Mesenchymal stem cell (in vitro differentiated cells and primary cell): Measurements from ENCODE around the gene EEF1AKMT3.

ENCODE experiments used
- DNase-seq: peaks from one replicate; pipeline ENCODE4 v3.0.0-alpha.2; 2013
- H2AFZ ChIP-seq: one replicate; pipeline ENCODE4 v1.6.1; 2013; ENCODE audit warnings: low read depth, mild to moderate bottlenecking, control low read depth, inconsistent platforms, low read length, moderate library complexity
- H2AK5ac ChIP-seq: 2 replicates; pipeline ENCODE4 v1.6.1; 2013; ENCODE audit warnings: low read length, moderate library complexity, mild to moderate bottlenecking, inconsistent platforms; ENCODE audit not compliant: severe bottlenecking
- H2BK120ac ChIP-seq: one replicate; pipeline ENCODE4 v1.6.1; 2013; ENCODE audit warnings: low read depth, mild to moderate bottlenecking, inconsistent platforms, low read length, moderate library complexity
- H2BK12ac ChIP-seq, 2 experiments: one replicate each; pipeline ENCODE4 v1.6.1; 2013; ENCODE audit warnings: inconsistent platforms in 2 of 2, low read length in 2 of 2, mild to moderate bottlenecking in 2 of 2, moderate library complexity in 2 of 2, control low read depth in 1 of 2
- H2BK15ac ChIP-seq: one replicate; pipeline ENCODE4 v1.6.1; 2013; ENCODE audit warnings: mild to moderate bottlenecking, low read depth, inconsistent platforms; ENCODE audit not compliant: poor library complexity, severe bottlenecking
- H2BK5ac ChIP-seq: 2 replicates; pipeline ENCODE4 v1.6.1; 2013; ENCODE audit warnings: low read depth, mild to moderate bottlenecking, low read length, control low read depth, inconsistent platforms; ENCODE audit not compliant: poor library complexity, severe bottlenecking
- H3K14ac ChIP-seq, 2 experiments: one replicate each; pipeline ENCODE4 v1.6.1; 2013; ENCODE audit warnings: inconsistent platforms in 2 of 2, low read length in 2 of 2, control low read depth in 1 of 2, mild to moderate bottlenecking in 1 of 2, moderate library complexity in 1 of 2
- H3K18ac ChIP-seq, 2 experiments: one replicate each; pipeline ENCODE4 v1.6.1; 2013; ENCODE audit warnings: inconsistent platforms in 2 of 2, low read length in 2 of 2, control low read depth in 1 of 2, low read depth in 1 of 2, mild to moderate bottlenecking in 1 of 2
- H3K23ac ChIP-seq, 2 experiments: one replicate each; pipeline ENCODE4 v1.6.1; 2013; ENCODE audit warnings: inconsistent platforms in 2 of 2, low read length in 2 of 2, mild to moderate bottlenecking in 2 of 2, moderate library complexity in 2 of 2, control low read depth in 1 of 2
- H3K27ac ChIP-seq: 2 replicates; pipeline ENCODE4 v1.5.1; 2013; ENCODE audit warnings: mild to moderate bottlenecking, moderate library complexity, low read length, control low read depth, inconsistent platforms; ENCODE audit not compliant: poor library complexity, severe bottlenecking
- H3K27me3 ChIP-seq, 2 experiments: 2 replicates each; pipeline versions ENCODE4 v1.6.1 to v1.7.0; 2013; ENCODE audit warnings: low read length in 2 of 2, mild to moderate bottlenecking in 2 of 2, moderate library complexity in 2 of 2, control low read depth in 1 of 2, inconsistent platforms in 1 of 2; ENCODE audit not compliant: control insufficient read depth in 1 of 2, insufficient read depth in 1 of 2
- H3K36me3 ChIP-seq, 2 experiments: 2 replicates each; pipeline versions ENCODE4 v1.6.1 to v1.7.0; 2013; ENCODE audit warnings: low read length in 2 of 2, control low read depth in 1 of 2, inconsistent platforms in 1 of 2, low read depth in 1 of 2, mild to moderate bottlenecking in 1 of 2; ENCODE audit not compliant: insufficient read depth in 2 of 2, control insufficient read depth in 1 of 2
- H3K4ac ChIP-seq, 2 experiments: one replicate each; pipeline ENCODE4 v1.6.1; 2013; ENCODE audit warnings: inconsistent platforms in 2 of 2, low read length in 2 of 2, mild to moderate bottlenecking in 2 of 2, moderate library complexity in 2 of 2, control low read depth in 1 of 2, low read depth in 1 of 2
- H3K4me1 ChIP-seq: 2 replicates; pipeline ENCODE4 v1.6.1; 2013; ENCODE audit warnings: low read depth, low read length, control low read depth; ENCODE audit not compliant: control insufficient read depth, insufficient read depth
- H3K4me2 ChIP-seq: 2 replicates; pipeline ENCODE4 v1.6.1; 2013; ENCODE audit warnings: low read length, mild to moderate bottlenecking, inconsistent platforms; ENCODE audit not compliant: poor library complexity, severe bottlenecking
- H3K4me3 ChIP-seq, 2 experiments: 2 replicates each; pipeline versions ENCODE4 v1.5.1 to v1.7.0; 2013; ENCODE audit warnings: low read length in 2 of 2, mild to moderate bottlenecking in 2 of 2, control low read depth in 1 of 2, low read depth in 1 of 2; ENCODE audit not compliant: insufficient read depth in 1 of 2
- H3K79me1 ChIP-seq: replicated peaks from 2 replicates; pipeline ENCODE4 v1.6.1; 2013; ENCODE audit warnings: mild to moderate bottlenecking, control low read depth, low read length, inconsistent platforms; ENCODE audit not compliant: poor library complexity, severe bottlenecking
- H3K9ac ChIP-seq: 2 replicates; pipeline ENCODE4 v1.7.0; 2013; ENCODE audit warnings: mild to moderate bottlenecking, low read length, moderate library complexity
- H3K9me3 ChIP-seq: 2 replicates; pipeline ENCODE4 v1.7.0; 2013; ENCODE audit warnings: mild to moderate bottlenecking, low read length; ENCODE audit not compliant: control insufficient read depth
- H4K8ac ChIP-seq: one replicate; pipeline ENCODE4 v1.6.1; 2013; ENCODE audit warnings: inconsistent platforms, mild to moderate bottlenecking, low read length, moderate library complexity
- H4K91ac ChIP-seq: one replicate; pipeline ENCODE4 v1.6.1; 2013; ENCODE audit warnings: mild to moderate bottlenecking, low read length, inconsistent platforms
- WGBS: methylation state at CpG from one replicate; pipeline ENCODE4 v1.1.7; 2013; ENCODE audit warnings: mixed read lengths; 5-methylcytosine and 5-hydroxymethylcytosine counted together

EEF1AKMT3 gene

DNA sequence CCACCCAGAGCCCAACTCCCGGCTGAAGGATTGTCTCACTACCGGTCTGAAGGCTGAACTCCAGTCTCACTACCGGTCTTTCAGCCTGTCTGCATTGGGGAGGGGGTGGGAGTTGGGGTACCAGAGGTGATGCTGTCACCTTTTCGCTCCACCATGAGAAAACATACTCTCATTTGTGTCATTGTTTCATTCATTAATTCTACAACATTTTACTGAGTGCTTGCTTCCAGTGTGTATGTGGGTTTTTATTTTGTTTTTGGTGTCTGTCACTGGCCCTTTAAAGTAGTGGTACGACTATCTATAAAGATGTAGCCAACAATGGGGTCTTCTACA, 19.8 kb upstream of the EEF1AKMT3 start:
- Histone ChIP-seq H2AFZ (no peak overlapping the region), H3K9me3 (no peaks in the 10 kb centered on the region), H2BK12ac (no peak overlapping the region), H2BK120ac (peak overlapping the region; percentile 74), H3K4me3 (peak overlapping the region in 1 of 2 experiments; percentile 89), H3K27me3 (peaks cover 11 to 23% of the 10 kb centered on the region in 2 experiments), H3K4me2 (peak overlapping the region; percentile 76), H2BK15ac (no peak overlapping the region), H3K4me1 (peaks cover 21% of the 10 kb centered on the region), H3K18ac (peak overlapping the region; percentile 50 to 85), H2BK5ac (no peak overlapping the region), H3K14ac (no peak overlapping the region), H4K91ac (no peak overlapping the region), H3K36me3 (peaks cover 22 to 34% of the 10 kb centered on the region in 2 experiments), H2AK5ac (no peak overlapping the region), H3K4ac (no peak overlapping the region), H3K27ac (peak overlapping the region; percentile 40), H3K9ac (peak overlapping the region; percentile 50), H4K8ac (peak overlapping the region; percentile 56), H3K79me1 (peaks cover 9% of the 10 kb centered on the region), H3K23ac (no peak overlapping the region)
- DNase-seq, result no peak
- 14% methylated on average over 3 of the region's 5 CpGs for WGBS

DNA sequence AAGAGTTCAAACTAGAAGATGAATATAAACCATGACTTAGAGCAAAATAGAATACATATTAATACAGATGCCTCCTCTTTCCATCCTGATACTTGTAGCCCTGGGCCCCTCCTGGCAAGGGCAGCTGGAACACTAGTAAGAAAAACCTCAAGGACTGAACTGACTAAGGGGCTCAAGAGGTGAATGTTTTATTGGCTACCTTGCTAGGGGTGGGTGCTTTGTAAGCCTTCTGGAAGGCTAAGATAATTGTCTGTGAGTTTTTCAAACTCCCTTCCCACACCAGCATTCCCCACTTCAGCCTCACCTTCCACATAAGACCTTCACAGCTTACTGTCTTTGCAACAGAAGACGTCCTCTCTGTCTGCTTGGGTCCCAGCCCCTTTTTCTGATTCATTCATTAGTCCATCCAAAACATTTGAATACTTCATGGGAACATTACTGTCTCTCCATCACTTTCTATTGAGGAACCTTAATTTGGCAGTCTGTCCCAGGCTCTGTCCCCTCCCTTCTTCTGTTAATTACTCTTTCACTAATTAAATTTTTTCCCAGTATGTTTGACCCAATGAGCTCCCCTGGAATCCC, 18.6 kb upstream of the EEF1AKMT3 start:
- no peak overlapping the region for H2BK12ac ChIP-seq
- H4K8ac ChIP-seq, result no peak overlapping the region
- peaks cover 4% of the 10 kb centered on the region for H3K79me1 ChIP-seq
- 22% methylated on average over 1 of the region's 1 CpG for WGBS
- no peak overlapping the region for H2BK120ac ChIP-seq
- no peak overlapping the region for H4K91ac ChIP-seq
- no peak overlapping the region for H3K9ac ChIP-seq
- no peaks in the 10 kb centered on the region for H3K9me3 ChIP-seq
- H3K27ac ChIP-seq, result no peak overlapping the region
- no peak overlapping the region for H3K14ac ChIP-seq
- H3K18ac ChIP-seq, result no peak overlapping the region
- no peak overlapping the region for H2BK5ac ChIP-seq
- H3K4me2 ChIP-seq, result no peak overlapping the region
- peaks cover 11 to 23% of the 10 kb centered on the region in 2 experiments for H3K27me3 ChIP-seq
- DNase-seq, result no peak
- peaks cover 21% of the 10 kb centered on the region for H3K4me1 ChIP-seq
- peaks cover 21 to 27% of the 10 kb centered on the region in 2 experiments for H3K36me3 ChIP-seq
- H2BK15ac ChIP-seq, result no peak overlapping the region
- H2AK5ac ChIP-seq, result no peak overlapping the region
- no peak overlapping the region for H3K4me3 ChIP-seq
- H3K4ac ChIP-seq, result no peak overlapping the region
- no peak overlapping the region for H3K23ac ChIP-seq
- no peak overlapping the region for H2AFZ ChIP-seq

DNA sequence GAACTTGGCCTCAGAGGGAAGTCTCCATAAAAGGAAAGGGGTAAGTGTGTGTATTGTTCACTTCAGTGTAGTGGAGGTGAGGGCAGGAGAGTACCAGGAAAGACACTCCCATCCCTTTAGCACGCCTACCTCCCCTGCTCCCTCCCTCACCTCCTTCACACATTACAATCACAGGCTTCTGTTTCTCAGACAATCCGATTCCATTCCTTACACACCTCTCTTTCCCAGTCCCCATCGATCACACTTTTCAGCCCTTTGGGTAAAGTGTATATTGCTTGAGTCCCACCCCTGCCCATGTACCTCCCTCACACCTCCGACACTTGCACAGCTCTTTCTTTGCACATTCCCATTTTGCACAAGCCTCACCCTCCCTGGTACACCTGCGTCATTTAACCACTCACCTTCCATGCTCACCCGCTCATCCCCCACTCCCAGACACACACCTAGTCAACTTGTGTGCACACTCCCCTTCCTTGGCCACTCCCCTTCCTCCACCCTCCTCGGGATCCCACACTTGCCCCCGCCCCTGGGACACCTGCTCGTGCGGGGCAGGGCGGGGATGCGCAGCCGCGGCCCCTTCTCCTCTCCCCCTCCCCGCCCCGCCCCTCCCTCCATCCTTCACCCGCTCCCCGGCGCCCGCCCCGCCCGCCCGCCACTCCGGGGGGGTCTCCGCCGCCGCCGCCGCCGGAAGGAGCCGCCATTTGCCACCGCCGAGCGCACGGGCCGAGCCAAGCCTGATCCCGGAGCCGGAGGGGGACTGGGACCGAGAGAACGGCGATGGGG, 17.8 kb upstream of the EEF1AKMT3 start, which contains the start of gene MARCHF9:
Gene MARCHF9, plus strand, starts transcription at position 693 of the 783 bp plus-strand sequence. CDS start 426 bp downstream, outside the sequence.
- H3K79me1 ChIP-seq, result no peaks in the 10 kb centered on the region
- no peak within 1 kb of the TSS for H2BK15ac ChIP-seq
- no peak within 1 kb of the TSS for H3K27ac ChIP-seq
- peak within 1 kb of the TSS; percentile 32 for H3K9ac ChIP-seq
- peaks cover 11 to 23% of the 10 kb centered on the region in 2 experiments for H3K27me3 ChIP-seq
- no peak within 1 kb of the TSS for H4K8ac ChIP-seq
- peak within 1 kb of the TSS; percentile 44 for H2AFZ ChIP-seq
- no peak within 1 kb of the TSS for H4K91ac ChIP-seq
- DNase-seq, result no peak
- H3K14ac ChIP-seq, result no peak within 1 kb of the TSS
- no peak within 1 kb of the TSS for H2BK120ac ChIP-seq
- peaks cover 21% of the 10 kb centered on the region for H3K4me1 ChIP-seq
- peaks cover 14 to 26% of the 10 kb centered on the region in 2 experiments for H3K36me3 ChIP-seq
- peak within 1 kb of the TSS; percentile 35 to 58 for H3K18ac ChIP-seq
- peak within 1 kb of the TSS in 1 of 2 experiments; percentile 38 for H3K4ac ChIP-seq
- H2BK5ac ChIP-seq, result no peak within 1 kb of the TSS
- peak within 1 kb of the TSS; percentile 75 for H3K4me3 ChIP-seq
- peak within 1 kb of the TSS; percentile 96 for H3K4me2 ChIP-seq
- WGBS, result 4% methylated on average over 20 of the region's 41 CpGs
- no peak within 1 kb of the TSS for H2BK12ac ChIP-seq
- H3K23ac ChIP-seq, result peak within 1 kb of the TSS in 1 of 2 experiments; percentile 70
- no peaks in the 10 kb centered on the region for H3K9me3 ChIP-seq
- H2AK5ac ChIP-seq, result no peak within 1 kb of the TSS

DNA sequence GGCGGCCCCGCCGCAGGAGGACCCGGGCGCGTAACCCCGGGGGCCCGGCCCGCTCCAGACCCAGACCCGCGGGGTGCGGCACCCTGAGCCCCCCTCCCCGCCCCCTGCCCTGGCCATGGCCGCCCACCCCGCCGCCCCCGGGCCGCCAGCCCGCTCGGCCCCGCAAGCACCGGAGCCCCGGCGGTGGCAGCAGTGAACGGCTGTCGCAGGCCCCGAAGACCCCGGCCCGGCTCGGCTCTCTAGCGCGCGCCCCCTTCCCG, 17.3 kb upstream of the EEF1AKMT3 start:
- H4K91ac ChIP-seq, result no peak overlapping the region
- no peak overlapping the region for H3K14ac ChIP-seq
- no peak overlapping the region for H3K9ac ChIP-seq
- H2BK5ac ChIP-seq, result no peak overlapping the region
- peaks cover 11 to 23% of the 10 kb centered on the region in 2 experiments for H3K27me3 ChIP-seq
- no peaks in the 10 kb centered on the region for H3K9me3 ChIP-seq
- no peak overlapping the region for H2AFZ ChIP-seq
- H3K27ac ChIP-seq, result no peak overlapping the region
- H2BK120ac ChIP-seq, result no peak overlapping the region
- peak overlapping the region; percentile 96 for H3K4me2 ChIP-seq
- peak overlapping the region in 1 of 2 experiments; percentile 75 for H3K4me3 ChIP-seq
- H3K36me3 ChIP-seq, result peaks cover 12 to 23% of the 10 kb centered on the region in 2 experiments
- WGBS, result 0% methylated on average over 6 of the region's 34 CpGs
- H3K4me1 ChIP-seq, result peaks cover 21% of the 10 kb centered on the region
- no peak overlapping the region for H3K4ac ChIP-seq
- H3K18ac ChIP-seq, result no peak overlapping the region
- no peak overlapping the region for H2AK5ac ChIP-seq
- no peaks in the 10 kb centered on the region for H3K79me1 ChIP-seq
- H2BK15ac ChIP-seq, result no peak overlapping the region
- H4K8ac ChIP-seq, result no peak overlapping the region
- H2BK12ac ChIP-seq, result no peak overlapping the region
- DNase-seq, result no peak
- no peak overlapping the region for H3K23ac ChIP-seq
